ENCODE results near the gene LAD1. TPM values are rescaled to one million over a fixed set of nuclear protein-coding genes. Genes with fewer than 3 reads are reported as not detected.

The LAD1 gene
- total and polyA plus RNA-seq, 2 donors (not counting 1 experiment from before 2014, with no cell fraction given): 0.10 TPM; not detected in 1

- intact Hi-C loops (cut with micrococcal nuclease): no loop called here
- Histone ChIP-seq H3K27ac (ENCODE audit: low read length in 2 of 2) (no peak overlapping the region), H3K36me3 (replicated peaks in 1 of 2; ENCODE audit: control extremely low read depth in 1 of 2, control insufficient read depth in 1 of 2, extremely low read depth in 1 of 2, insufficient read depth in 2 of 2, low read length in 1 of 2) (no peaks in the 10 kb centered on the region), H3K4me3 (ENCODE audit: control extremely low read depth in 1 of 5, extremely low read depth in 1 of 5, insufficient read depth in 1 of 5, low read depth in 2 of 5, low read length in 4 of 5) (no peak overlapping the region), H3K4me1 (ENCODE audit: control insufficient read depth in 2 of 2, insufficient read depth in 2 of 2, low read length in 2 of 2) (no peaks in the 10 kb centered on the region), H3K9me3 (ENCODE audit: control extremely low read depth in 1 of 3, control insufficient read depth in 2 of 3, insufficient read depth in 1 of 3, low read length in 2 of 3) (no peaks in the 10 kb centered on the region), H3K4me2 (replicated peaks; ENCODE audit: low read depth, low read length, poor library complexity, severe bottlenecking) (no peak overlapping the region), H2AFZ (ENCODE audit: insufficient read depth, low read depth, low read length, poor library complexity, severe bottlenecking) (no peak overlapping the region), H3K27me3 (replicated peaks in 1 of 4; ENCODE audit: control extremely low read depth in 1 of 4, control insufficient read depth in 3 of 4, insufficient read depth in 4 of 4, low read length in 3 of 4) (no peaks in the 10 kb centered on the region), H3K79me2 (ENCODE audit: control insufficient read depth, insufficient read depth, low read length) (no peaks in the 10 kb centered on the region), H4K20me1 (ENCODE audit: control insufficient read depth, insufficient read depth, low read length, poor library complexity, severe bottlenecking) (no peaks in the 10 kb centered on the region), H3K9ac (ENCODE audit: low read length) (no peak overlapping the region)
- Mint-ChIP-seq H3K27me3 (peaks cover 21% of the 10 kb centered on the region), H3K9me3 (ENCODE audit: insufficient read depth) (no peaks in the 10 kb centered on the region), H3K27ac (no peak overlapping the region), H3K4me3 (no peak overlapping the region), H3K4me1 (no peaks in the 10 kb centered on the region)
- ChIA-PET POLR2A (no interaction called here), CTCF (no interaction called here)
- 92% methylated on average over 6 of the region's 7 CpGs for WGBS (ENCODE audit: insufficient coverage)
- DNase-seq (no peak), ATAC-seq (ENCODE audit: low read depth) (no peak)
- no peak for TF ChIP-seq EZH2 (IDR thresholded peaks at IDR 0.05; ENCODE audit: borderline replicate concordance, insufficient read depth, low read depth, low read length, poor library complexity, severe bottlenecking)
- no peak for TF ChIP-seq CTCF (IDR thresholded peaks at IDR 0.05)
Measured at GRCh38 chr1:201420608-201421002, 21.5 kb upstream of the LAD1 start.

GRCh38 chr1:201419746-201420607 lies 20.9 kb upstream of the LAD1 start:
- no peaks in the 10 kb centered on the region for H3K4me1 ChIP-seq (ENCODE audit: control insufficient read depth in 2 of 2, insufficient read depth in 2 of 2, low read length in 2 of 2)
- H4K20me1 ChIP-seq (ENCODE audit: control insufficient read depth, insufficient read depth, low read length, poor library complexity, severe bottlenecking): no peaks in the 10 kb centered on the region
- H2AFZ ChIP-seq (ENCODE audit: insufficient read depth, low read depth, low read length, poor library complexity, severe bottlenecking): no peak overlapping the region
- no peak overlapping the region for H3K9ac ChIP-seq (ENCODE audit: low read length)
- no peak overlapping the region for H3K27ac ChIP-seq (ENCODE audit: low read length in 2 of 2)
- ChIA-PET CTCF (no interaction called here), POLR2A (no interaction called here)
- no peaks in the 10 kb centered on the region for H3K36me3 ChIP-seq (replicated peaks in 1 of 2; ENCODE audit: control extremely low read depth in 1 of 2, control insufficient read depth in 1 of 2, extremely low read depth in 1 of 2, insufficient read depth in 2 of 2, low read length in 1 of 2)
- DNase-seq (no peak), ATAC-seq (ENCODE audit: low read depth) (no peak)
- Mint-ChIP-seq H3K9me3 (ENCODE audit: insufficient read depth) (no peaks in the 10 kb centered on the region), H3K27ac (no peak overlapping the region), H3K4me1 (no peaks in the 10 kb centered on the region), H3K4me3 (no peak overlapping the region), H3K27me3 (peaks cover 23% of the 10 kb centered on the region)
- 90% methylated on average over 5 of the region's 12 CpGs for WGBS (ENCODE audit: insufficient coverage)
- peaks cover 0 to 2% (median 0%) of the 10 kb centered on the region in 3 donors for H3K9me3 ChIP-seq (ENCODE audit: control extremely low read depth in 1 of 3, control insufficient read depth in 2 of 3, insufficient read depth in 1 of 3, low read length in 2 of 3)
- no peak for TF ChIP-seq EZH2 (IDR thresholded peaks at IDR 0.05; ENCODE audit: borderline replicate concordance, insufficient read depth, low read depth, low read length, poor library complexity, severe bottlenecking)
- TF ChIP-seq CTCF (IDR thresholded peaks at IDR 0.05): no peak
- intact Hi-C loops (cut with micrococcal nuclease): no loop called here
- no peaks in the 10 kb centered on the region for H3K79me2 ChIP-seq (ENCODE audit: control insufficient read depth, insufficient read depth, low read length)
- no peak overlapping the region for H3K4me3 ChIP-seq (ENCODE audit: control extremely low read depth in 1 of 5, extremely low read depth in 1 of 5, insufficient read depth in 1 of 5, low read depth in 2 of 5, low read length in 4 of 5)
- H3K27me3 ChIP-seq (replicated peaks in 1 of 4; ENCODE audit: control extremely low read depth in 1 of 4, control insufficient read depth in 3 of 4, insufficient read depth in 4 of 4, low read length in 3 of 4): no peaks in the 10 kb centered on the region
- H3K4me2 ChIP-seq (replicated peaks; ENCODE audit: low read depth, low read length, poor library complexity, severe bottlenecking): no peak overlapping the region

All from B cell (primary cell).